Hematopoietic multipotent progenitor cell treated with erythropoietin and hydrocortisone succinate and interleukin-3 and kit ligand, for 4 days (in vitro differentiated cells): Measurements from ENCODE around the gene TNFRSF9.
"Not testable (repeated sequence)": the region's sequence is repeated elsewhere in the genome, so short reads cannot be mapped to it uniquely, and the experiment has no call there.

ENCODE experiments used
- DNase-seq: peaks from one replicate; pipeline ENCODE4 v3.0.0-alpha.2; 2015

The TNFRSF9 gene

DNA sequence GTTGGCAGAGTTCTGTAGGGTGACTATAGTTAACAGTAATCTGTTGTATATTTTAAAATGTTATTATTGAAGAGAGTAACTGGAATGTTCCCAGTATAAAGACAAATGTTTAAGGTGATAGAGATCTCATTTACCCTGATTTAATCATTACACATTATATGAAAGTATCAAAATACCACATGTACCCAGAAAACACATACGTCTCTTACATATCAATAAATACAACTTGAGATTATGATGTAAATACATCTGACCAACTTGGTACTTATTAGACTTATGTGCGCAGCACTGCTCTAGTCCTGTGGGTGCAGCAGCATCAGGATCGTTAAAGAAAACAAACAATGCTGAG is 20.2 kb upstream of the TNFRSF9 start:
- no peak for DNase-seq

DNA sequence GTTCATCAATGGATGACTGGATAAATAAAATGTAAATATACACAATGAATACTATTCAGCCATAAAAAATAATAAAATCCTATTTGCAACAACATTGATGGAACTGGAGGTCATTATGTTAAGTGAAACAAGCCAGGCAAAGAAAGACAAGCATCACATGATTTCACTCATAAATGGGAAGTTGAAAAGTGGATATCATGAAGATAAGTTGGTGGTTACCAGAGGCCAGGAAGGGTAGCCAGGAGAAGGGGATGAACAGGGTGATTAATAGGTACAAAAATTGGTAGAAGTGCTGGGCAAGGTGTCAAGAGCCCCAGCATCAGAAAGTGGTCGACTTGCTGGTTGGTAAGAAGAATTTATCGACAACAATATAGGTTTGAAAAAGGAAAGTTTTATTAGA is 19.5 kb upstream of the TNFRSF9 start:
- peak; percentile 50 for DNase-seq

DNA sequence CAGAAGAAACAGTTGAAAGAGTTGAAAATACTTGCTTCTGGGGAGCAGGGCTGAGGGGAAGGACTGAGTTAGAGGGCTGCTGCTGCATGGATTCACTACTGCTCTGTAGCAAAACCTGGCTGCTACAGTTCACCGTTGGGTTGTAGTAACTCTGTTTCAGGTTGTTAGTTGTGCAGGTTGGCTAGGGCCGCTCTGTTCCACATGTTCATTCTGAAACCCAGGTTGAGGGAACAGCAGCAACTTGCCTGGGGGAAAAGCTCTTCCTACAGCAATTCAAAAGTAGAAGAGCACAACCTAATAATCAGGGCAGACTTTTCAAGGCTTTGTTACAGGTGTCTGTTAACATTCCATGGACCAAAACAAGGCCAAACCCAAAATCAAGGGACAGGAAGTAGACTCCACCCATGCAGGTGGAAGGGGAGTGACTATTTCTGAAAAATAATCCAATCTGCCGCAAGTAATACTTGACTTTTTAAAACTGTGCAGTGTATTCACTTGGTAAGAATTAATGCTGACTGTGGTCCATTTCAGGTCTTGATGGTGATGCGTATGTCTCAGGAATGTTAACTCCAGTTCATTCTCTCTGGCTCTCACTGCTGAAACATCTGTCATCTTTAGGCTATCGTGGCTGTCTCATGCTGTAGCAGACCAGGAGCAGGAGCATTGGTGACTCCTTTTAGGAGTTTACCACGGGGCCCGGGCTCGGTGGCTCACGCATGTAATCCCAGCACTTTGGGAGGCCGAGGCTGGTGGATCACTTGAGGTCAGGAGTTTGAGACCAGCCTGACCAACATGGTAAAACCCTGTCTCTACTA is 15.8 kb upstream of the TNFRSF9 start:
- DNase-seq: no peak

DNA sequence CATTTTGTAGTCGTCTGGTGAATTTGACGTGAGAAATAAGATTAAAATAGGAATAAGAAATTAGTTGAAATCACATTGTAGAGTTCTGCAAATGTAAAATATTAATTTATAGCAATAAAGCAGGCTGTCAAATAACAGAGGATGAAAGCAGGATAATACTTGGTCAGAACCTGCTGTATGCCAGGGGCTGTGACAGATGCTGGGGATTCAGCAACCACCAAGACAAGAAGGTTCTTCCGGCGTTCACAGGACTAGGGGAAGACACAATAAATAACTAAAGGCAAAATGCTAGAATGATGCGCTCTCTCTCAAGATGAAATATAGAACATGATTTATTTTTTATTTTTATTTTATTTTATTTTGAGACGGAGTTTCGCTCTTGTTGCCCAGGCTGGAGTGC is 14.0 kb upstream of the TNFRSF9 start:
- peak; percentile 22 for DNase-seq

DNA sequence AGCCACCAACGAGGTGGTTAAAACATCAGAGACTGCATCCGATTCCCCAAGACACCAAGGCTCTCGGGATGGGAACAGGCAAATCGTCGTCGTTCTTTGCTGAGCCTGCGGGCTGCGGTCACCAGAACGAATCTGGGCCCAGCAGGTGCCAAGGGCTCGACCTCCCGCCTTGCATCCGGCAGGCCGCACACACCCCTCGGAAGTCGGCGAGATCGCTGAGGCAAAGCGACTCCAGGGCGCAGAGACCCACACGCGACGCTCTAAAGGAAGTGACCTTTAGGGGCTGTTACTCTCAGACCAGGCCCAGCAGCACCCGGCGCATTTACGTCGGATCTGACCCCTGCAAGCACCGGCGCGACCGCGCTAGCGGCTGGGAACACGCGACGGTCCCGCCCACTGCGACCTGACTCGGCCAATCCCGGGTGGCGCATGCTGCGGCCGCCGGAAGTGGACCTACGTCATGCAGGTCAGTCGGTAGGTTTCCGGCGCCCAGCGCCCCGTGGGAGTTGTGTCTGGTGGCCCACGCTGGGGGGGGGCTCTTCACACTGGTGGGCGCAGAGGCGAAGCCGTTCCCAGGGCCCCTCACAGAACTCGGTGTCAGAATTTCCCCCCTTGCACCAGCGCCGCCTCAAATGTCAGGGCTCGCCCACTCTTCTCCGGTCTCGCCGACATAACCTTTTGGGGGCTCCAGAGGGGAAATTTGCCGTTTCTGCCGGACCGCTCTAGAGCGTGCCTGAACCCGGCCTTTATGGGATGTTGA is 13.4 kb upstream of the TNFRSF9 start:
- peak; percentile 97 for DNase-seq

DNA sequence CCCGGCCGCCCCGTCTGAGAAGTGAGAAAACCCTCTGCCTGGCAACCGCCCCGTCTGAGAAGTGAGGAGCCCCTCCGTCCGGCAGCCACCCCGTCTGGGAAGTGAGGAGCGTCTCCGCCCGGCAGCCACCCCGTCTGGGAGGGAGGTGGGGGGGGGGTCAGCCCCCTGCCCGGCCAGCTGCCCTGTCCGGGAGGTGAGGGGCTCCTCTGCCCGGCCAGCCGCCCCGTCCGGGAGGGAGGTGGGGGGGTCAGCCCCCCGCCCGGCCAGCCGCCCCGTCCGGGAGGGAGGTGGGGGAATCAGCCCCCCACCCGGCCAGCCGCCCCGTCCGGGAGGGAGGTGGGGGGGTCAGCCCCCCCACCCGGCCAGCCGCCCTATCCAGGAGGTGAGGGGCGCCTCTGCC is 12.2 kb upstream of the TNFRSF9 start:
- not testable (repeated sequence) for DNase-seq

DNA sequence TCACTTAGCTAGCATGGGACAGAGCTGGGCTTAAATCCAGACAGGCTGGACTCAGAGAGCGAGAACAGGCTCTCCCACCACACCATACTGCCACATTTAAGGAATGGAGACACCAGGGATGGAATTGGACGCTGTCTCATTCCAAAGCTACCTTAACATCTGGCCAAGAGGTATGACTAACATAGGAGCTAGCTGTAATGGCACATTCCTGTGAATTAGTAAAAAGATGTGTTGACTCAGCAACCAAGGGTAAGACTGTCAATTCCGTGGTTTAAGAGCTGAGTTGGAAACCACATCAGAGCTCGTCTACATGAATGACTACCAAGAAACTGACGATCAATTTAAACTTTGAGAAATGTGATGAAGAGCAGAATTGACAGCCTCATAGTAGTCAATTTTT is 8.3 kb upstream of the TNFRSF9 start:
- no peak for DNase-seq

DNA sequence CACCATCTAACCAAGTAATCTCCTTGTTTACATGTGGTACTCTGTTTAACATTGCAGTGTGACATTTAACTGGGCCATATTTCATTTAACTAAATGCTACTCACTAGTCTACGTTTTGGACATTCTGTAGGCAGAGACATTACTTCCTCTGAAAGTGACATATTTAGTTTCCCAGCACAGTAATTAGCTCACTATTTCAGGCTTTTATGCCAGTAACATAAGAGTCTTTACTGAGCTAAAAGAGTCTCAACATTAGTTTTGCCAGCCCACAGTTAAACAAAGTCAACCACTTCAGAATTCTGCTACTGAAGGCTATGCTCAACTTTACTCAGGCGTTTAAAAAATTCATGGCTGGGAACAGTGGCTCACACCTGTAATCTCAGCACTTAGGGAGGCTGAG is 2.6 kb upstream of the TNFRSF9 start:
- no peak for DNase-seq

DNA sequence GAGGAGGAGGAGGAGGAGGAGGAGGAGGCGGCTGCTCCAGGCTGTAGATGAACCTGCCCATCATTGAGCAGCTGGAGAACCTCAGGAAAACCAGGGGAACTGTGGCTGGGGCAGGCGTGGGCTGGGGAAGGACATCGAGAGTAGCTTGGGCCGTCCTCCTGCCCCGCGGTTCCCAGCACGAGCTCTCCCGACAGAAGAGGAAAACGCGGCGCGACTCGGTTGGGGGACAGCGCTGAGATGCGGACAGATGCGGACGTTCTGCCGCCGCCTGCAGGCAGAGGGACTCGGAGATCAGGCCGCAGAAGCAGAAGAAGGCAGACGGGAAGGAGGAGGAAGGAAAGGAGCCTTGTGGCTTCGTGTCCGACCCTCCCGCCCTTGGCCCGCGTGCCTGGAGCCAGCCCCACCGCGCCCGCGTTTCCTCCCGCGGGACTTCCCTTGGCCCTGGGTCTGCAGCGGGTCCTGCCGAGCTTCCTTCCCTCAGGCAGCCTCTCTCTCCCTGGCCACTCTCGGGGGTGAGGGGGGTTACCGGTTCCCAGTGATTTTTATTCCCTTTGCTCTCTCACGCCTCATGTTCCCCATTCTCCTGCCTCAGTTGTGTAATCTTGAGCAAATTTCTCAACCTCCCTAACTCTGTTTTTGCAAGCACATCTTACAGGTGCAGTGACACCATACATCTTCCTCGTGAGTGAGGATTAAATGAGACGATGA is 1.7 kb upstream of the TNFRSF9 start:
- DNase-seq: peak; percentile 82

DNA sequence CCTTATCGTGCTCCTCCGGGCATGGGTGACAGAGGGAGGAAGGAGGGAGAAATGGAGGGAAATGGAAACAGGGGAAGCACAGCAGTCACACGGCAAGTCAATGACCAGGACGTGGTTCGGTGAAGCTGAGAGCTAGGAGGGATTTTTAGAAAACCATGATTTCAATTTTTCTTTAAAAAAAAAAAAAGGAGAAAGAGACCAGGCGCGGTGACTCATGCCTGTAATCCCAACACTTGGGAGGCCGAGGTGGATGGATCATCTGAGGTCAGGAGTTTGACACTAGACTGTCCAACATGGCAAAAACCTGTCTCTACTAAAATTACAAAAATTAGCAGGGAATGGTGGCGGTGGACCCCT is 776 bp upstream of the TNFRSF9 start:
- DNase-seq: no peak

DNA sequence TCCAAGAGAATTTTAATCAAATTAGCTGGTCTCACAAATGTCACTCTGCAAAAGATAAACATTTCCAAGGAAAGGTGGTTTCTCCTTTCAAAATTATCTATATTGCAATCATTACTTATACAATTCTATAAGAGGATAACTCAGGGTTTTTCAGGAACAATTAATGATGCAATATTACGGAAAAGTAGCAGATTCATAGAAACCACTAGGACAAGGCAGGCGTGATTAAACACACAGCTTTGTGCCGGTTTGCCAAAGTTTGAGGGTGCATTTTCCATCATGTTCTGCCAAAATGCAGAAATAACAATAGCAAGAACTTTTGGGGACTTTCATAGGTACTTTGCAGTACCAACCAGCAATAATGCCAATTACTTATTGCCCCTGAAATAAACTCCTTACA is 605 bp downstream of the TNFRSF9 start:
- DNase-seq: no peak

DNA sequence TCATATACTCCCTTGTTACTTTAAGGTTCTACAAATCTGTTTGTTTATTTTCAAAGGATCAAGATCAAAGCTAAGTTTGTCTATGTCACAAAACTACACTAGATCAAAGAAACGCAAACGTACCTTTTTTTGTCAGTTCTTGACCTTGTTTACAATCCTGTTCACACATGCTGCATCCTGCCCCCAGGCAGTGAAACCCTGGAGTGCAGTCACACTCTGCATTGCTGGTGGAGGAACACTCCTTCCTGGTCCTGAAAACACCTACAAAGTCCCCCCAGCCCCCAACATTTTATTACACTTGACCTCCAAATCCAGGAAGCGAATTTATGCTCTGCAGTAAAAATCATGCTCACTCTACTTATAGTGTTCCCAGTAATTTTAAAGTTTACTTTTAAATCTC is 2.6 kb downstream of the TNFRSF9 start:
- no peak for DNase-seq

DNA sequence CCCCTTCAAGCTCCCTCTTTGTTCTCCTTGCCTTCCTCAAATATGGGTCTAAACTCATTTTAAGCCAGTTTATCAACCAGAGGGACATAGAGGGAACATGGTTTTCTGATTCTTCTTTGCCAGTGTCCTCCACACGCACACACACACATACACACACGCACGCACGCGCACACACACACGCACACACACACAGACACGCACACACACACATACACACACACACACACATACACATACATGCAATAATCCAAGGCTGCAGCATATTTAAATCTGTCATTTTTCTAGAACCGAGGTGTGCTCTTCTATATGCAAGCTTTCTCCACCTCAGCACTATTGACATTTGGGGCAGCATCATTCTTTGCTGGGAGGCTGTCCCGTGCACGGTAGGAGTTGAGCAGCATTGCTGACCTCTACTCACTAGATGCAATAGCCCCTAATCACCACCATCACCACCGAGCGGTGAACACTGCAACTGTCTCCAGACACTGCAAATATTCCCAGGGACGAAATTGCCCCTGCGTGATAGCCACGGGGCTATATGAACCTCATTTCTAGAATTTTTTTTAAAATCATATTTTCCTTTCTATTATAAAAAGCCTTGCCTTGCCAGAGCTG is 8.0 kb downstream of the TNFRSF9 start:
- no peak for DNase-seq

DNA sequence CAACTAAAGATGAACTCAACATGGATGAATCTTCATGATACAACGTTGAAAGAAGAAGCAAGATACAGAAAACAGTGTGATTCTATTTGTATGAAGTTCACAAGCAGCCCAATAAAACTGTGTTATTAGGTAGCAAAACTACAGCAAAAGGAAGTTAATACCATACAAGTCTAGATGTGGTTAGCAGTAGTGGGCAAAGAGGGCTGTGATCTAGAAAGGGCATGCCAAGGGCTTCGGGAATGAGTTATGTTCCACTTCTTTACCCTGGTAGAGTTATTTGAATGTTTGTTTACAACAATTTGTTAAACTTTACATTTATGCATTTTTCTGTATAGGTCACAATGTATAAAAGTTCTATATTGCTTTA is 9.2 kb downstream of the TNFRSF9 start:
- peak; percentile 48 for DNase-seq

DNA sequence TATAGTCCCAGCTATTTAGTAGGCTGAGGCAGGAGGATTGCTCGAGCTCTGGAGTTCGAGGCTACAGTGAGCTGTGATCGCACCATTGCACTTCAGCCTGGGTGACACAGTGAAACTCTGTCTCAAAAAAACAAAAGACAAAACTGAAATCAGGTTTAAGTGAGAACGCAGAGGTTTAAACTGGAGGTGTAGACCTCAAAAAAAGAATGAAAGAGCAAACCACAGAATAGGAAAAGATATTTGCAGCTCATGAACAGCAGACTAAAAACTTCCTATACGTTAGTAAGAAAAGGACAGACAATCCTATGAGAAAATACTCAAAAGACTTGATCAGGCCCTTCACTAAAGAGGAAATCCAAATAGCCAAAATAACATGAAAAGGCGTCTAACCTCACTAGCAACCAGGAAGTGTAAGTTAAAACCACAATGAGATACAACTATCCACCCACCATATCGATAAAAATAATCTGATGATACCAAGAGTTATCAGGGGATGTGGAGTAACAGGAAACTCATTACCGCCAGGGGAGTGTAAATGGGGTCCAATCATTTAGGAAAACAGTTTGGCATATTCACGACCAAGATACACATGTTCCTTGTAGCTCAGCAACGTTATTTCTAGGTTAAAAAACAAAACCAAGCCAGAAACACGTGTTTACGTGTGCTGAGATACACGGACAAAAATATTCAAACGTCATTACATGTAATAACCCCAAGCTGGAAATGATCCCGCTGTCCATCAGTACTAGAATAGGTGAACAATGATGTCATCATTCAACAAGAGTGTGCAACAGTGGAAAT is 9.8 kb downstream of the TNFRSF9 start:
- DNase-seq: peak; percentile 65

DNA sequence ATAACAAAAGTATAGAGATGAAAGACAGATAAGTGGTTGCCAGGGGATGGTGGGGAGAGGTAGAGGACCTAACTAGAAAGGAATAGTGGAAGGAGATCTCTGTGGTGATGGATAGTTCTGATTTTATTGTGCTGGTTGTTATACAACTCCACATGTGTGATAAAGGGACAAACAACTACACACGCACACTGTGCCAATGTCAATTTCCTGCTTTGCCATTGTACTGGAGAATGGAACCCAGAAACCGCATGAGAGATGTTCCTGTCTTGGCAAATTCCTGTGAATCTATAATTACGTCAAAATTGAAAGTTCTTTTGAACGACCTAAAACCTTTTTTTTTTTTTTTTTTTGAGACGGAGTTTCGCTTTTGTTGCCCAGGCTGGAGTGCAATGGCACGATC is 11.0 kb downstream of the TNFRSF9 start:
- no peak for DNase-seq

DNA sequence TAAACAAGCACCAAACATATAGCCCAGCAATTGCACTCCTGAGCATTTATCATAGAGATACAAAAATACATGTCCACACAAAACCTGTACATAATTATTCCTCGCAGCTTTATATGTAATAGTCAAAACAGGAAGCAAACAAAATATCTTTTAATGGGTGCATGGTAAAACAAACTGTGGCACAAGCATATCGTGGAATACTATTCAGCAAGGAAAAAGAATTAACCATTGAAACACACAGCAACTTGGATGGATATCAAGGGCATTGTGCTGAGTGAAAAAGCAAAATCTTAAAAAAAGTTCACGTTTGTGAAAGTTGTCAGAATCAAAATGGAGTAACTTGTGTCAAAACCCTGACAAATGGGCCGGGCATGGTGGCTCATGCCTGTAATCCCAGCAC is 12.4 kb downstream of the TNFRSF9 start:
- no peak for DNase-seq

DNA sequence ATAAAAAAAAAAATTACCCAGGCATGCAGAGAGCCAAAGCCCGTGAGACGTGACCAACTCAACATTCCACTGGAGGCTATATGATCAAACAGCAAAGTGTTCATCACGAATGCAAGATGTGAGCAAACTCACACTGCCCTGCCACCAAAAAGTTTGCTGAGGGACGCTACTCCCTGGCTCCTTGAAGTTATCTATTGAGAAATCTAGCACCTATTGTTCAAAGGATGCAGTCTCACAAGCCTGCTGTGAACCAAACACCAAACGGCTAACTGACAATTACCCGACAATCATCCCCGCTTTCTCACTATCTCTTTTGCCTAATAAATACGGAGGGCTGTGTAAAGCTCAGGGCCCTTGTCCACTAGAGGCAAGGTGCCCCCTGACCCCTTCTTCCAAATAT is 13.6 kb downstream of the TNFRSF9 start:
- not testable (repeated sequence) for DNase-seq

DNA sequence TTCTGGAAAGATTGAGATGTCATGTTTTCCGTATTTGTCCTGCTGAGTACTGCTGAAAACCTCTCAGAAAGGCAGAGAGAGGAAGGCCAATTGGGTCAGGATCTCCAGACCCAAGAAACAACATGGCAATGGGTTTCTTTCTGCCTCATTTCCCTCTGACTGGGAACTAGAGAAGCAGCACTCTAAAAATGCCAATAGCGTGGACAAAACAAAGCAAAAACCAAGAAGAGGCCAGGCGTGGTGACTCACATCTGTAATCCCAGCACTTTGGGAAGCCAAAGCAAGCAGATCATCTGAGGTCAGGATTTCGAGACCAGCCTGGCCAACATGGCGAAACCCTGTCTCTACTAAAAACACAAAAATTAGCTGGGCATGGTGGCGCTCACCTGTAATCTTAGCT is 18.3 kb downstream of the TNFRSF9 start:
- DNase-seq: no peak

DNA sequence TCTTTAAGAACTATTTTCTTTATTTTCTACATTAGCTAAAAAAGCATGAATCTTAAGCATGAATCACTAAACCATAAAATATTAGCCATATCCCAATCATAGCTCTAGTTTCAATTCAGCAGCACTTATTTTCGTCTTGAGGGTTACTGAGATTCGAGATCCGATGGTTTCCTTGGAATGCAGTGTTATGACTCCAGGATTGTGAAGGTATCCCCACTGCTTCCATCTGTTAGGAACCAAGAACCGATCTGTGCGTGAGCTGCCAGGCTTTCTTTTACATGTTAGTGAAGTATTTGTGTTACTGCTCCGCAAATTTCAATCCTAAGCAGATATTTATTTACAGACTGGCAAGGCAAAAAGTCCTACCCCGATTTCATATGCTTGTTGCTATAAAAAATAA is 18.8 kb downstream of the TNFRSF9 start:
- DNase-seq: no peak

DNA sequence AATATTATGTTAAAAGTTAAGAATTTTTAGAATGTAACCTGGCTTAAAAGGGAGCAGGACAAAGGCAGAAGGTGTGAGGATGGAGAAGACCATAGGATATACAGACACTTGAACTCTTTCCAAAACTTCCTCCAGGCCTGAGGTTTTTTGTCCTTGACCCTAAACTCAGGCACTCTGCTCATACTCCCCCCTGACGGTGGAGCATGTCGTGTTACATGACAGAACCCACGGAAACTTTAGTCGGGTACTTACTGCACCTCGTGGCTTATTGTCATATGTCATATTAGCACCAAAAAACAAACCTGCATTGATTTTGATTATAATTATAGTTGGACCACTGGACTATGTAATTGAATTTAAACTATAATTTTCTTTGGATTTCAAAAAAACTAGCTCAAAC is 20.8 kb downstream of the TNFRSF9 start:
- DNase-seq: no peak

DNA sequence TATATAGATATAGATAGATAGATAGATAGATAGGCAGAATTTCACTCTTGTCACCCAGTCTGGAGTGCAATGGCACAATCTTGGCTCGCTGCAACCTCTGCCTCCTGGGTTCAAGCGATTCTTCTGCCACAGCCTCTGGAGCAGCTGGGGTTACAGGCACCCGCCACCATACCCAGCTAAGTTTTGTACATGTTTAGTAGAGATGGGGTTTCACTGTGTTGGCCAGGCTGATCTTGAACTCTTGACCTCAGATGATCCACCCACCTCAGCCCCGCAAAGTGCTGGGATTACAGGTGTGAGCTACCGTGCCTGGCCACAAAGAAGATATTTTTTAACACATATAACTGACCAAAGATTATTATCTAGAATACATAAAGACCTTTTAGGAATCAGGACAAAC is 22.7 kb downstream of the TNFRSF9 start:
- DNase-seq: not testable (repeated sequence)

DNA sequence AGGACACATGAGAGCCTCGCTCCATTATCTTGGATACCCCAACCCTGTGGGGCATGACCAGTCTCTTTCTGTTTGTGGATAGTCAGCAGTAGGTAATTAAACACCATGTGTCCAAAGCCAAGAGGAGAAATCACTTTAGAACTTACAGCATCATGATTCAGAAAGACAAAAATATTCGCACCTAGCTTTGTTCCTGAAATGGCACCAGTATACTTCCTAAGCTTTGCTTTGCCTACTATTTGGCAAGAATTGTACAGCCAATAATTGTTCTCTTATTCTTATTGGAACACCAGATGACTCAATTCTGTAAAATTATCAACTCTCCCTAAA is 24.2 kb downstream of the TNFRSF9 start:
- DNase-seq: no peak
